Neural progenitor cell (in vitro differentiated cells): ENCODE results near the gene SLC6A11. TPM values are rescaled to one million over a fixed set of nuclear protein-coding genes. Genes with fewer than 3 reads are reported as not detected.
A peak's percentile ranks its signal among the peaks of the same experiment; 100 is the strongest.

Experiments used
- DNase-seq: peaks from one replicate; pipeline ENCODE4 v3.0.0-alpha.2; 2016; ENCODE audit warnings: low spot score
- H2AFZ ChIP-seq: fragments of 200-600 bp; sonication (generic); replicated peaks from 2 replicates; pipeline ENCODE4 v1.6.1; 2016; ENCODE audit warnings: antibody characterized with exemption
- H3F3A ChIP-seq: fragments of 200-600 bp; sonication (generic); 2 replicates; pipeline ENCODE4 v1.6.1; 2016; ENCODE audit warnings: antibody characterized with exemption, low read depth
- H3K27ac ChIP-seq: fragments of 200-600 bp; sonication (generic); 2 replicates; pipeline ENCODE4 v1.5.1; 2016; ENCODE audit warnings: mild to moderate bottlenecking
- H3K27me3 ChIP-seq: fragments of 200-600 bp; sonication (generic); 2 replicates; pipeline ENCODE4 v1.6.1; 2016; ENCODE audit warnings: mild to moderate bottlenecking, moderate library complexity
- H3K36me3 ChIP-seq: fragments of 200-600 bp; sonication (generic); 2 replicates; pipeline ENCODE4 v1.5.1; 2016
- H3K4me1 ChIP-seq: fragments of 200-600 bp; sonication (generic); 2 replicates; pipeline ENCODE4 v1.6.1; 2016; ENCODE audit warnings: mixed run types
- H3K4me2 ChIP-seq: fragments of 200-600 bp; sonication (generic); 2 replicates; pipeline ENCODE4 v1.6.1; 2016
- H3K4me3 ChIP-seq: fragments of 200-600 bp; sonication (generic); 2 replicates; pipeline ENCODE4 v1.5.1; 2016
- H3K79me2 ChIP-seq: fragments of 200-600 bp; sonication (generic); 2 replicates; pipeline ENCODE4 v1.6.1; 2016; ENCODE audit warnings: low read depth
- H3K9ac ChIP-seq: fragments of 200-600 bp; sonication (generic); 2 replicates; pipeline ENCODE4 v1.6.1; 2016
- H3K9me3 ChIP-seq: fragments of 200-600 bp; sonication (generic); 2 replicates; pipeline ENCODE4 v1.5.1; 2016; ENCODE audit warnings: low read depth
- H4K20me1 ChIP-seq: fragments of 200-600 bp; sonication (generic); 2 replicates; pipeline ENCODE4 v1.6.1; 2016; ENCODE audit warnings: low read depth
- H3K27ac Mint-ChIP-seq: 3 replicates; pipeline ENCODE4 v1.8.0; 2021; ENCODE audit warnings: mixed read lengths
- H3K27me3 Mint-ChIP-seq: 2 replicates; pipeline ENCODE4 v1.8.0; 2022; ENCODE audit warnings: low read depth, mild to moderate bottlenecking, inconsistent platforms, moderate library complexity, mixed read lengths; ENCODE audit not compliant: insufficient read depth
- H3K36me3 Mint-ChIP-seq: 3 replicates; pipeline ENCODE4 v1.8.0; 2021; ENCODE audit warnings: mixed read lengths
- H3K4me1 Mint-ChIP-seq: 3 replicates; pipeline ENCODE4 v1.8.0; 2021; ENCODE audit warnings: mixed read lengths
- H3K4me3 Mint-ChIP-seq: 3 replicates; pipeline ENCODE4 v1.8.0; 2021; ENCODE audit warnings: mild to moderate bottlenecking, moderate library complexity, mixed read lengths
- H3K9me3 Mint-ChIP-seq: 3 replicates; pipeline ENCODE4 v1.8.0; 2020; ENCODE audit warnings: mixed read lengths
- CTCF ChIP-seq: fragments of 200-600 bp; sonication (generic); IDR thresholded peaks from 2 replicates; pipeline ENCODE4 v1.5.1; 2017; ENCODE audit warnings: antibody characterized with exemption, mild to moderate bottlenecking
- EZH2 ChIP-seq: fragments of 200-600 bp; sonication (generic); IDR thresholded peaks from 2 replicates; pipeline ENCODE4 v1.6.1; 2017; ENCODE audit warnings: antibody characterized with exemption, mild to moderate bottlenecking, moderate library complexity
- EZH2phosphoT487 ChIP-seq: fragments of 200-600 bp; sonication (generic); IDR thresholded peaks from 2 replicates; pipeline ENCODE4 v1.6.1; 2017; ENCODE audit warnings: antibody characterized with exemption
- total RNA-seq: library from RNA; depleted of rRNA; stranded (reverse); fragments of >200 nt; gene quantifications from 2 replicates; pipeline ENCODE4 v1.2.3, GENCODE V29; 2015; ENCODE audit warnings: low replicate concordance

The SLC6A11 gene
- total RNA-seq, 1 donor from 2014 or later = 0.86 TPM

- no peak overlapping the region for H3K27ac ChIP-seq
- Mint-ChIP-seq H3K27me3 (peaks cover 7% of the 10 kb centered on the region), H3K9me3 (no peaks in the 10 kb centered on the region), H3K36me3 (no peaks in the 10 kb centered on the region), H3K27ac (no peak overlapping the region), H3K4me3 (no peak overlapping the region), H3K4me1 (peaks cover 27% of the 10 kb centered on the region)
- no peak overlapping the region for H3K4me2 ChIP-seq
- no peaks in the 10 kb centered on the region for H4K20me1 ChIP-seq
- H3K36me3 ChIP-seq = no peaks in the 10 kb centered on the region
- no peak overlapping the region for H3K4me3 ChIP-seq
- TF ChIP-seq EZH2phosphoT487 (no peak), CTCF (no peak), EZH2 (no peak)
- H3K79me2 ChIP-seq = no peaks in the 10 kb centered on the region
- peaks cover 8% of the 10 kb centered on the region for H3K4me1 ChIP-seq
- H3K9me3 ChIP-seq = no peaks in the 10 kb centered on the region
- no peak overlapping the region for H3K9ac ChIP-seq
- DNase-seq = no peak
- H3F3A ChIP-seq = no peaks in the 10 kb centered on the region
- no peak overlapping the region for H2AFZ ChIP-seq
- H3K27me3 ChIP-seq = peaks cover 6% of the 10 kb centered on the region
Observed at GRCh38 chr3:10981961-10982360, 165.9 kb downstream of the SLC6A11 start.

- H3K4me3 ChIP-seq = no peak overlapping the region
- Mint-ChIP-seq H3K4me3 (no peak overlapping the region), H3K27ac (no peak overlapping the region), H3K36me3 (no peaks in the 10 kb centered on the region), H3K9me3 (no peaks in the 10 kb centered on the region), H3K27me3 (peaks cover 7% of the 10 kb centered on the region), H3K4me1 (peaks cover 31% of the 10 kb centered on the region)
- H3K9ac ChIP-seq = no peak overlapping the region
- no peaks in the 10 kb centered on the region for H3K9me3 ChIP-seq
- peak overlapping the region; percentile 28 for H3K4me2 ChIP-seq
- H3K27me3 ChIP-seq = peaks cover 6% of the 10 kb centered on the region
- H3K36me3 ChIP-seq = no peaks in the 10 kb centered on the region
- no peaks in the 10 kb centered on the region for H4K20me1 ChIP-seq
- H3K4me1 ChIP-seq = peaks cover 5% of the 10 kb centered on the region
- no peaks in the 10 kb centered on the region for H3K79me2 ChIP-seq
- H2AFZ ChIP-seq = no peak overlapping the region
- H3K27ac ChIP-seq = no peak overlapping the region
- TF ChIP-seq CTCF (no peak), EZH2 (no peak), EZH2phosphoT487 (no peak)
- no peak for DNase-seq
- H3F3A ChIP-seq = no peaks in the 10 kb centered on the region
Observed at GRCh38 chr3:10982782-10983181, 166.8 kb downstream of the SLC6A11 start.

GRCh38 chr3:10983219-10983916, 167.3 kb downstream of the SLC6A11 start:
- Histone ChIP-seq H3K4me2 (peak overlapping the region; percentile 28), H3K4me3 (no peak overlapping the region), H3K4me1 (no peaks in the 10 kb centered on the region), H3K27ac (no peak overlapping the region), H3F3A (no peaks in the 10 kb centered on the region), H3K27me3 (peaks cover 6% of the 10 kb centered on the region), H3K79me2 (no peaks in the 10 kb centered on the region), H3K9me3 (no peaks in the 10 kb centered on the region), H3K36me3 (no peaks in the 10 kb centered on the region), H3K9ac (no peak overlapping the region), H2AFZ (no peak overlapping the region), H4K20me1 (no peaks in the 10 kb centered on the region)
- peaks cover 31% of the 10 kb centered on the region for H3K4me1 Mint-ChIP-seq
- no peaks in the 10 kb centered on the region for H3K36me3 Mint-ChIP-seq
- no peak overlapping the region for H3K27ac Mint-ChIP-seq
- H3K27me3 Mint-ChIP-seq = peaks cover 12% of the 10 kb centered on the region
- no peaks in the 10 kb centered on the region for H3K9me3 Mint-ChIP-seq
- peak; percentile 74 for DNase-seq
- TF ChIP-seq CTCF (peak; percentile 88), EZH2phosphoT487 (no peak)
- no peak overlapping the region for H3K4me3 Mint-ChIP-seq
